Brain microvascular endothelial cell (primary cell): ENCODE results near the gene GULP1.
A peak's percentile ranks its signal among the peaks of the same experiment; 100 is the strongest.

ENCODE experiments used
- DNase-seq: peaks from one replicate; pipeline ENCODE4 v3.0.0-alpha.2; 2020
- H3K27ac ChIP-seq: fragments of 250-450 bp; sonication (Bioruptor Pico); 2 replicates; pipeline ENCODE4 v1.5.1; 2020; ENCODE audit warnings: mild to moderate bottlenecking, moderate library complexity
- H3K27me3 ChIP-seq: fragments of 250-450 bp; sonication (Bioruptor Pico); replicated peaks from 2 replicates; pipeline ENCODE4 v1.5.1; 2020; ENCODE audit warnings: mild to moderate bottlenecking
- H3K36me3 ChIP-seq: fragments of 250-450 bp; sonication (Bioruptor Pico); replicated peaks from 2 replicates; pipeline ENCODE4 v1.5.1; 2020; ENCODE audit warnings: mild to moderate bottlenecking
- H3K4me3 ChIP-seq: 2 replicates; pipeline ENCODE4 v1.5.1; 2011; ENCODE audit warnings: low read depth, mild to moderate bottlenecking, control low read depth, low read length, moderate library complexity
- CTCF ChIP-seq: IDR thresholded peaks from 2 replicates; pipeline ENCODE4 v1.5.1; 2011; ENCODE audit warnings: low read depth, mild to moderate bottlenecking, moderate library complexity, low read length, control low read depth, inconsistent platforms; ENCODE audit errors: missing control alignments
- in situ Hi-C: cut with HindIII; loops from 2 replicates; pipeline ENCODE4 v1.10.0; 2017; ENCODE audit warnings: low sequenced_read_pairs, low pct_ligation_motif_present

The GULP1 gene

GRCh38 chr2:188322569-188323551, 31.2 kb downstream of the GULP1 start:
- in situ Hi-C loops = no loop called here
- Histone ChIP-seq H3K4me3 (no peak overlapping the region), H3K27ac (peak overlapping the region; percentile 83), H3K36me3 (no peaks in the 10 kb centered on the region), H3K27me3 (no peaks in the 10 kb centered on the region)
- no peak for TF ChIP-seq CTCF
- peak; percentile 75 for DNase-seq

- no peak for DNase-seq
- Histone ChIP-seq H3K27ac (peak overlapping the region; percentile 83), H3K4me3 (no peak overlapping the region), H3K36me3 (no peaks in the 10 kb centered on the region), H3K27me3 (no peaks in the 10 kb centered on the region)
- in situ Hi-C loops = no loop called here
- no peak for TF ChIP-seq CTCF
Observed at GRCh38 chr2:188324067-188324466, 32.4 kb downstream of the GULP1 start.

- DNase-seq = no peak
- no peak for TF ChIP-seq CTCF
- in situ Hi-C loops = no loop called here
- Histone ChIP-seq H3K27ac (no peak overlapping the region), H3K4me3 (no peak overlapping the region), H3K36me3 (no peaks in the 10 kb centered on the region), H3K27me3 (no peaks in the 10 kb centered on the region)
Observed at GRCh38 chr2:188326290-188326668, 34.6 kb downstream of the GULP1 start.

- TF ChIP-seq CTCF = no peak
- no peak overlapping the region for H3K27ac ChIP-seq
- DNase-seq = no peak
- no peaks in the 10 kb centered on the region for H3K27me3 ChIP-seq
- in situ Hi-C loops = no loop called here
- H3K4me3 ChIP-seq = no peak overlapping the region
- no peaks in the 10 kb centered on the region for H3K36me3 ChIP-seq
Observed at GRCh38 chr2:188326669-188327301, 35.1 kb downstream of the GULP1 start.

- in situ Hi-C loops = no loop called here
- Histone ChIP-seq H3K27me3 (no peaks in the 10 kb centered on the region), H3K4me3 (no peak overlapping the region), H3K36me3 (no peaks in the 10 kb centered on the region), H3K27ac (no peak overlapping the region)
- no peak for TF ChIP-seq CTCF
- DNase-seq = no peak
Observed at GRCh38 chr2:188327518-188328213, 36.0 kb downstream of the GULP1 start.
